SIG-M5 treated with dmso at 0.1 percent for 504 hours (cell line): Measurements from ENCODE around the gene MCTP1.
"Not testable (repeated sequence)": the region's sequence is repeated elsewhere in the genome, so short reads cannot be mapped to it uniquely, and the experiment has no call there.

Experiments
- DNase-seq: peaks from one replicate; lab custom pipeline; 2025; ENCODE audit not compliant: unreplicated experiment; lab: John Stamatoyannopoulos, UW

The MCTP1 gene

GRCh38 chr5:94891565-94891964, 393.3 kb downstream of the MCTP1 start:
- no peak for DNase-seq

- no peak for DNase-seq
Measured at GRCh38 chr5:94890907-94891306, 394.0 kb downstream of the MCTP1 start.

DNA sequence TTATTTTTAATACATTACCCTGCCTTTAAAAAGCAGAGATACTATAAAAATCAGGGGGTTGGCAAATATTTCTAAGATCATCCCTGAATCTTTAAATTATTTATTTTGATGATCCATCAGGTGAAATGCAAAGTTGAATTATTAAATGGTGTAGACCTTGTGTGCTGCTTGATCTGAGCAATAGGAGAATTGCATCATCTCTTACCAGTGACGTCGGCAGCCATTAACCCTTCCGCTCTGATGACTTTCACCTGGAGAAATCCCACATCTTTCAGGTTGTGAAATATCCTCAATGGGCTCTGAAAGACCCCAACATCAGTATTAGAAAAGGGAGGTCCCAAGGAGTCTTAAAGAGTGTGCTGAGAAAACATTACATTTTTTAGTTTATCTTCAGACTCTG, 396.2 kb downstream of the MCTP1 start:
- no peak for DNase-seq

GRCh38 chr5:94885931-94886330, 399.0 kb downstream of the MCTP1 start:
- DNase-seq = no peak

DNA sequence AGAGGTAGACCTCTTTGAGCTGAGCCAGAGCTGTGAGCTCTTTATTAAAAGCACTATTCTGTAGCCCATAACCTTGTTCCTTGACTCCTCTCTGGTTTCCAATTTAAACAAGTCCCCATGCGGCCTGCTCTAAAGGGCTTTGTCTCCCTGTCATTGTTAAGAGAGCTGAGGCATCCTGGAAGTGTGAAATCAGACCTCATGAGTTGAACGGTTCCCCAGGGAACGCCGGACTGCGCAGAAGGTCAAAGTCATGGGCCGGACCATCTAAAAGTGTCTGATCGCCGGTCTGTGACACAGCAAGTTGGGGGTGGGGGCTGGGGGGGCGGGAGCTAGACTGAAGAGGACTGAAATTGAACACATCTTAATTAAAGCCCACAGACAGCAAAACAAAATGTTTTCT, 400.6 kb downstream of the MCTP1 start:
- DNase-seq = no peak

GRCh38 chr5:94872526-94872925, 412.4 kb downstream of the MCTP1 start:
- no peak for DNase-seq

GRCh38 chr5:94870511-94871183, 414.2 kb downstream of the MCTP1 start:
- DNase-seq = no peak

- no peak for DNase-seq
Measured at GRCh38 chr5:94869921-94870320, 415.0 kb downstream of the MCTP1 start.

DNA sequence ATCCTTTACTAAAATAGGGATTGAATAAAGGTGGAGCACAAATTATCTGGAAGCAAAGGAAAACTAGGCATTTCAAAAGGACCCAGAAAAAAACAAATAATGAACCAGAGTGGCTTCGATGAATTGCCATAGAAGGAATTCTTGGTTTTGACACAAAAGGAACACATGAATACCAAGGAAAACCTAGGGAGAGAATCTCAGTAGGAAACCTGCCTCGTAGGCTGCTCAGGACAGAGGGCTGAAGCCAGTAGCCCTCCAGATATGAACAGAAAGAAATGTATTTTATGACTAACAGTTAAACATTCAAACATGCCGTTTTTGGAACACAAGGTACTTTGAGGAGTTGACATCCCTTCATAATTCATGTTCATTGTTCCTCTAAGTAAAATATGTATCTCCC, 420.9 kb downstream of the MCTP1 start:
- no peak for DNase-seq

GRCh38 chr5:94857111-94857510, 427.8 kb downstream of the MCTP1 start:
- no peak for DNase-seq

- no peak for DNase-seq
Measured at GRCh38 chr5:94856257-94856800, 428.6 kb downstream of the MCTP1 start.

DNA sequence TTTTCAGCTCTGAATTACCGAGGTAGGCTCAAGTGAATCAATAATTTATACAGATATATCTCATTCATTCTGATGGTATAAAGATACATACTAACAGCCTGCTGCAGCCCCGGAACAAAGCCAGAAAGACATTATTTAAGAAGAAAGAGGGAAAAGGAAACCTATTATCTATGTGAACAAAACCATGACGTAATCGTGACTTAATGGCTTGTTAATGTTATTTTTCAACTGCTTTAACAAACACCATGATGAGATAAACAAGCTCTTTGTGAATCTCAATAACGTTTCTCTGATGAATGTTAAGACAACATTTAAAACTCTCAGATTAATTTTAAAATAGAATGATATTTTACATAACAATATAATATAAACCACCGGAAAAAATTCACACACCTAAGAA, 429.4 kb downstream of the MCTP1 start:
- DNase-seq = no peak

DNA sequence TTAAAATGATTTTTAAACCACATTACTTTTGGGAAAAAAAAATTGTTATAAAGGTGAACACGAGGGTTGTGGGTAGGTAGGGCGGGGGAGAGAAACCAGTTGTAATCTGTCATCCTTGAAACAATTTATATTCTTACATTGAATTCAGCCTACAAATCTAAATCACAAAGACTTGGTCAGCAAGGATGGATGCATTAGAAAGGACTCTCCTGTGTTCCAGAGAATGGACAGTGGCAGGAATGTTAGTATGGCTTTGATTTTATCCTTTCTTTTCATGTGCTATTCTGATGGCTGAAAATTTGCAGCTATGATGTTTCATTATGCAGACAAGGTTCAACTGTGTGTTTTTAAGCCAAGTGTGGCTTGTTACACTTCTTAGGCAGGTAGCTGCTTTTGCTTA, 431.8 kb downstream of the MCTP1 start:
- no peak for DNase-seq

DNA sequence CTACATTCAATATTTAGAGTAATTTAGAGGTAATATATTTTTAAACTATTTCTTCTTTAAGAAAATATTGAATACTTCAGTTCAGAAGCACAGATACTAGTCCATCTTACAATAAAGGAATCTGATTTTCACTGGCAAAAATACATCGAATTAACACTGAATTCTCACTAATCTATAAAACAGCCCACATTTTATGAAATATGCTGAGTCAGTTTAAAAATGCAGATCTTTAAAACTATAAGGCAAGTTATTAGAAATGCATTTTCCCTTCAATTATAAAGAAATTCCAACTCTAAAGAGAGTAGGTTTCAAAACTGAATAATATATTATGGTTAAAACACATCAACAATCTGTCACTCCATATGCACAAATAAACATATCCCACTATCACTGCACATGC, 433.9 kb downstream of the MCTP1 start:
- DNase-seq = no peak

DNA sequence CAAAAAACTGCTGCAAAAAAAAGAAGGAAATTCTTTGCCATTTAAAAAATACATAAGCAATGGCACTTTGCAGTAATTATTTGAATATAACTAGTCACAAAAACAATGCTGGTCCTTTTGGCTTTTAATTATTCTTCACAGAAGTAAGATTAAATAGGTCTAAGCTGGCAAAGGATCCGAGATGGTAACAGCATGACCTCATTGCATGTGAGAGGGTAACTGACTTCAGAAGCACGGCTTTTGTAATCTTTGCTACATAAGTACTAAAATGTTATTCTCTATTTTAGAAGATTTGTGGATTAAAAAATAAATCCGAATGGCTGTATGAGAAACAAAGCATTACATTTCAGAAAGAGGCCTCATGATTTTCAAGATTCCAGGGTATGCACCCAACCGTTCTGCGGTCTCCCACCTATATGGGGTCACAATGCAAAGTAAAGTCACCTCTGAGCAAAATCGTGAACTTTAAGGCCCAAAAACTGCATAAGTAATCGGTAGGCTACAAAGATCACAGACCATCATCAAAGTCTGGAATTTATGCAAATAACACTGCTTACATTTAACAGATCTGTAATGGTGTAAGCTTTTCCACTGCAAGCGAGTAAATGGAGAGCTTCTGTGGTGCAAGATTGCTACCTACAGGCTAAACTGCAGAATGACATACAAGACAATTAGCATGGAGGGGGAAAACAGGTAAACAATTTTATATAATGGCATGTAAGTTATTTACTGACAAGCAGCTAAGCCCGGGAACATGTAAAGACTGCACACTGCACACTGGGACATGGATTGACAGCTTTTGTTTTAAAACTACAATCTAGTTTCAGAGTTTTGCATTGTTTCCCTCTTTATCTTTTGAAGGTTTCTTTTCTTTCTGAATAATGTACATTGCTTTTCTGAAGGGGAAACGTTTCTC, 434.8 kb downstream of the MCTP1 start:
- peak; percentile 64 for DNase-seq

DNA sequence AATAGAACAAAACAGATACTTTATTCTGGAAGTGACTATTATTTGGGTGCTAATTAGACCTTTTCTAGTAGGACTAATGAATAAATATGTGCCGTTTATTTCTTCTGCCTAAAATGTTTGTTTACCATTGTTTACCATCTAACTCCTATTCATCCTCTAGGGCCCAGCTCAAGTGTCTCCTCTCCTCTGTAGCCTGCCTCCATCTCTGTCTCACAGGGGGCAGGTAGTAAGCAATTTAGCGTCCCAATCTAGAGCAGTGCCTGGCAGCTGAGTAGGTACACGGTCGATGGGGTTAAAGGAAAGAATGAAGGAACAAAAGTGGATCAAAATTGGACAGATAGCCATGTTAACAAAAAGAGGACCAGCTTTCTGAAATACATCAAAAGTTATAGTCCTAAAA, 435.6 kb downstream of the MCTP1 start:
- no peak for DNase-seq

- DNase-seq = no peak
Measured at GRCh38 chr5:94847726-94848125, 437.2 kb downstream of the MCTP1 start.

GRCh38 chr5:94847019-94847418, 437.9 kb downstream of the MCTP1 start:
- no peak for DNase-seq

DNA sequence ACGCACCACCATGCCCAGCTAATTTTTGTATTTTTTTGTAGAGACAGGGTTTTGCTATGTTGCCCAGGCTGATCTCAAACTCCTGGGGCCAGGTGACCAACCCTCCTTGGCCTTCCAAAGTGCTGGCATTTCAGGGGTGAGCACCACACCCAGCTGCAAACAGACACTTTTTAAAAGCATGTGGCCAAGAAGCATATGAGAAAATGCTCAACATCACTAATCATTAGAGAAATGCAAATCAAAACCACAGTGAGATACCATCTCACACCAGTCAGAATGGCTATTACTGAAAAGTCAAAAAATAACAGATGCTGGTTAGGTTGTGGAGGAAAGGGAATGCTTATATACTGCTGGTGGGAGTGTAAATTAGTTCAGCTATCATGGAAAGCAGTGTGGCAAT, 439.2 kb downstream of the MCTP1 start:
- DNase-seq = not testable (repeated sequence)

DNA sequence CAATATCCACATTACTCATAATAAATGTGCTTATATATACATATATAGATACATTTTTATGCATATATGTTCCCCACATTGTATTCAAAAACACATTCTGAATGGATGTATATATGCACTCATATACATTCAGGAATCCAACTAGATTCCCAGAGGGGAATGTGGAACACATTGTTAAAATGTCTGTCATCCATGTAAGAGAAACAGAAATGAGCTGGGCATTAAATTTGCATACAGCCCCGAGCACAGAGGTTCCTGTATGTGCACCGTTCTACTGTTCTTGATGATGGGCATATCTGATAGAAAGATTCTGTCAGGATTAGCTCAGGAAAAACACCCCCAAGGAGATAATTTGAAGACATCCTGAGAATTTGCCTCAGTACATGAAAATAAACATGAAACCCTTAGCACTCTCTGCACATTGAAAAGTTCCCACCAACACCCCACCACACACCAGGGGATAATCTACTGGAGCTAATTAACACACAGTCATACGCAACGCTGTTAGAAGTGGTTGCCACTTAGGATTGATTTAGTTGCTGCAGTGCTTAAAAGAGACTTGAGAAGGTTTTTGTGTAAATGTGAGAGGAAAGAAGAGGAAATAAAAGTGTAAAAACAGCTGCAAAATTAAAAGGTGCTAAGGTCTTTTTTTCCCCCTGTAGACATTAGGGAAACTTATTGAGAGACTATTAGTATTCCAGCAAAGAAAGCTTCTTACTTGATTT, 443.1 kb downstream of the MCTP1 start:
- no peak for DNase-seq

- DNase-seq = no peak
Measured at GRCh38 chr5:94833851-94834250, 451.0 kb downstream of the MCTP1 start.
